K562 (cell line): Measurements from ENCODE around the gene SAPCD1. TPM values are rescaled to one million over a fixed set of nuclear protein-coding genes. Genes with fewer than 3 reads are reported as not detected.

Source experiments
- CEBPZ ChIP-seq: fragments of 150-350 bp; IDR thresholded peaks from 2 replicates; pipeline ENCODE4 v1.6.1; 2014; ENCODE audit warnings: low read depth, mild to moderate bottlenecking, low read length, borderline replicate concordance
- DDX20 ChIP-seq: fragments of 450-650 bp; IDR thresholded peaks from 2 replicates; pipeline ENCODE4 v1.6.1; 2016; ENCODE audit warnings: missing genetic modification characterization, low read depth, mild to moderate bottlenecking, missing compliant biosample characterization, moderate library complexity
- MAFK ChIP-seq: IDR thresholded peaks from 2 replicates; pipeline ENCODE4 v1.6.1; 2011; ENCODE audit warnings: low read length, improper control_type of control experiment
- NFRKB ChIP-seq: fragments of 450-650 bp; IDR thresholded peaks from 2 replicates; pipeline ENCODE4 v1.6.1; 2016; ENCODE audit warnings: low read depth
- PHB ChIP-seq: fragments of 250-450 bp; sonication (Bioruptor Pico); IDR thresholded peaks from 2 replicates; pipeline ENCODE4 v1.5.0; 2021
- PHF21A ChIP-seq: fragments of 450-650 bp; IDR thresholded peaks from 2 replicates; pipeline ENCODE4 v1.6.1; 2017; ENCODE audit warnings: low read depth, borderline replicate concordance
- POLR2AphosphoS5 ChIP-seq: IDR thresholded peaks from 2 replicates; pipeline ENCODE4 v1.6.1; 2011; ENCODE audit warnings: mild to moderate bottlenecking, low read depth, low read length, moderate library complexity; ENCODE audit not compliant: control insufficient read depth, insufficient read depth
- SMAD1 ChIP-seq: fragments of 150-350 bp; IDR thresholded peaks from 2 replicates; pipeline ENCODE4 v1.6.1; 2014; ENCODE audit warnings: low read length, low read depth; ENCODE audit not compliant: partially characterized antibody
- TCF7L2 ChIP-seq: fragments of 150-350 bp; IDR thresholded peaks from 2 replicates; pipeline ENCODE4 v1.6.1; 2016; ENCODE audit warnings: low read depth, mild to moderate bottlenecking, low read length, moderate library complexity
- TRIM24 ChIP-seq, 2 experiments: fragments of 450-650 bp; IDR thresholded peaks; 2 replicates each; pipeline ENCODE4 v1.6.1; 2016
- XRCC3 ChIP-seq: fragments of 450-650 bp; IDR thresholded peaks from 2 replicates; pipeline ENCODE4 v1.6.1; 2017; ENCODE audit warnings: mild to moderate bottlenecking, moderate library complexity
- ZBTB49 ChIP-seq: sonication (generic); formaldehyde crosslinking; IDR thresholded peaks from 2 replicates; pipeline ENCODE4 v1.8.0; 2022; ENCODE audit warnings: missing genetic modification reagents, mild to moderate bottlenecking, borderline replicate concordance
- ZFPM2 ChIP-seq: fragments of 250-450 bp; sonication (Bioruptor Pico); IDR thresholded peaks from 2 replicates; pipeline ENCODE4 v1.5.1; 2022; ENCODE audit warnings: mild to moderate bottlenecking
- ZKSCAN1 ChIP-seq: fragments of 150-350 bp; IDR thresholded peaks from 2 replicates; pipeline ENCODE4 v1.6.1; 2016; ENCODE audit warnings: low read depth, low read length
- ZNF133 ChIP-seq: fragments of 250-450 bp; sonication (Bioruptor Pico); IDR thresholded peaks from 2 replicates; pipeline ENCODE4 v1.4.0; 2020; ENCODE audit warnings: mild to moderate bottlenecking
- ZNF23 ChIP-seq: fragments of 250-450 bp; sonication (Bioruptor Pico); IDR thresholded peaks from 2 replicates; pipeline ENCODE4 v1.4.0; 2020; ENCODE audit warnings: mild to moderate bottlenecking
- ZNF263 ChIP-seq: sonication (generic); formaldehyde crosslinking; IDR thresholded peaks from 2 replicates; pipeline ENCODE4 v1.8.0; 2022; ENCODE audit warnings: mild to moderate bottlenecking, missing genetic modification reagents, borderline replicate concordance
- ZNF699 ChIP-seq: fragments of 250-450 bp; sonication (Bioruptor Pico); IDR thresholded peaks from 2 replicates; pipeline ENCODE4 v1.8.0; 2021; ENCODE audit warnings: mild to moderate bottlenecking, moderate library complexity; ENCODE audit not compliant: insufficient replicate concordance
- ZNF778 ChIP-seq: fragments of 450-650 bp; formaldehyde crosslinking; IDR thresholded peaks from 2 replicates; pipeline ENCODE4 v1.4.0; 2020; ENCODE audit warnings: mild to moderate bottlenecking, moderate library complexity
- polyA plus RNA-seq, 8 experiments: library from polyadenylated mRNA; depleted of rRNA in 4 of 8; stranded (reverse) in 5 of 8; unstranded in 3 of 8; fragments of >200 nt; fragmentation: Nextera tagmentation in 2 of 8; fragmentation: Illumina TruSeq in 1 of 8; extraction: Ambion mirVana in 2 of 8; extraction: Trizol in 1 of 8; gene quantifications; 2 replicates each; pipeline versions ENCODE4 v1.2.1 to v1.2.3, GENCODE V29; 2011 to 2014; ENCODE audit warnings: inconsistent platforms in 1 of 8, missing spikeins in 1 of 8
- total RNA-seq, 7 experiments: library from RNA; depleted of rRNA in 6 of 7; stranded (reverse); fragments of >200 nt in 6 of 7; fragmentation: Illumina TruSeq in 2 of 7; extraction: Trizol in 2 of 7; gene quantifications; 2 replicates each; pipeline versions ENCODE4 v1.2.1 to v1.2.3, GENCODE V29; 2011 to 2021; ENCODE audit warnings: low replicate concordance in 1 of 7
- TF ChIP-seq, protein P1 (sequence below): IDR thresholded peaks from 2 replicates; pipeline ENCODE4 v1.6.1; 2011; ENCODE audit warnings: borderline replicate concordance, low read depth, mild to moderate bottlenecking, moderate library complexity, low read length; ENCODE audit not compliant: insufficient read depth, poor library complexity, severe bottlenecking
- TF ChIP-seq, protein P2 (sequence below): sonication (generic); formaldehyde crosslinking; IDR thresholded peaks from 2 replicates; pipeline ENCODE4 v1.8.0; 2022; ENCODE audit warnings: missing genetic modification reagents, mild to moderate bottlenecking, borderline replicate concordance

Gene SAPCD1
- total and polyA plus RNA-seq, 9 of the 15 experiments (the other 6 are each of a cell fraction or from before 2014, with no cell fraction given) = 2.6 to 30.2 (median 7.4) TPM

DNA sequence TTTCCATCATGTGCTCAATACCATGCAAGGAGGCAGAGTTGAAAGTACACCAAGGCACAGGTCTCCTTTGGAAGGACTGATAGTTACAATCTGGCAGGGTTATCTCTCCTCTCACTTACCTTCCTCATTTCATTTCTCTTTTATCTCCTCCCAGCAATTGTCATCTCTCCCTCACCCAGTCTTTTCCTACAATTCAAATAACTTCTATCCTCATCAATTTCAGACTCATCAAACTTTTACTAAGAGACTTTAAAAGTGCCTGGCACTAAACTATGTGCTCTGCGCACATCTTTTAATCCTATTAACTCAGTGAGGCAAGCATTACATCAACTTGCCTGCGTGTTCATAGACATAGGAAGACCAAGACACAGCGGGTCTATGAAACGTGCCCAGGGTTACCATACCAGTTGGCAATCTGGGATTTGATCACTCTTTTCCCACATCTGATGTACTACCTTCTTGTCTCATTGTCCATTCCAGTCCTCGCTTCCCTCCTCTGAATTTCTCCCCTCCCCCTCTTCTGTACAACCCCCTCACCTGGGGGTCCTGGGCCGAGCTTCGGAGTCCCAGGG lies 31.9 kb downstream of the SAPCD1 start (continued):
- no peak for TF ChIP-seq ZNF778 (CRISPR knock-in tag)
- TF ChIP-seq ZKSCAN1 = no peak
- TF ChIP-seq, protein P1, sequence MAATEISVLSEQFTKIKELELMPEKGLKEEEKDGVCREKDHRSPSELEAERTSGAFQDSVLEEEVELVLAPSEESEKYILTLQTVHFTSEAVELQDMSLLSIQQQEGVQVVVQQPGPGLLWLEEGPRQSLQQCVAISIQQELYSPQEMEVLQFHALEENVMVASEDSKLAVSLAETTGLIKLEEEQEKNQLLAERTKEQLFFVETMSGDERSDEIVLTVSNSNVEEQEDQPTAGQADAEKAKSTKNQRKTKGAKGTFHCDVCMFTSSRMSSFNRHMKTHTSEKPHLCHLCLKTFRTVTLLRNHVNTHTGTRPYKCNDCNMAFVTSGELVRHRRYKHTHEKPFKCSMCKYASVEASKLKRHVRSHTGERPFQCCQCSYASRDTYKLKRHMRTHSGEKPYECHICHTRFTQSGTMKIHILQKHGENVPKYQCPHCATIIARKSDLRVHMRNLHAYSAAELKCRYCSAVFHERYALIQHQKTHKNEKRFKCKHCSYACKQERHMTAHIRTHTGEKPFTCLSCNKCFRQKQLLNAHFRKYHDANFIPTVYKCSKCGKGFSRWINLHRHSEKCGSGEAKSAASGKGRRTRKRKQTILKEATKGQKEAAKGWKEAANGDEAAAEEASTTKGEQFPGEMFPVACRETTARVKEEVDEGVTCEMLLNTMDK = no peak
- no peak for TF ChIP-seq POLR2AphosphoS5
- TF ChIP-seq SMAD1 = no peak
- TF ChIP-seq DDX20 (tag) = no peak
- TF ChIP-seq ZNF23 (CRISPR knock-in tag) = no peak
- no peak for TF ChIP-seq PHF21A
- no peak for TF ChIP-seq PHB (CRISPR knock-in tag)
- TF ChIP-seq, protein P2, sequence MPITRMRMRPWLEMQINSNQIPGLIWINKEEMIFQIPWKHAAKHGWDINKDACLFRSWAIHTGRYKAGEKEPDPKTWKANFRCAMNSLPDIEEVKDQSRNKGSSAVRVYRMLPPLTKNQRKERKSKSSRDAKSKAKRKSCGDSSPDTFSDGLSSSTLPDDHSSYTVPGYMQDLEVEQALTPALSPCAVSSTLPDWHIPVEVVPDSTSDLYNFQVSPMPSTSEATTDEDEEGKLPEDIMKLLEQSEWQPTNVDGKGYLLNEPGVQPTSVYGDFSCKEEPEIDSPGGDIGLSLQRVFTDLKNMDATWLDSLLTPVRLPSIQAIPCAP (CRISPR knock-in tag) = no peak
- TF ChIP-seq TRIM24 (IDR thresholded peaks at IDR 0.05) = no peak
- peak; percentile 34; the same call in 1 of the 2 replicates for TF ChIP-seq ZFPM2 (CRISPR knock-in tag)
- peak; percentile 74 for TF ChIP-seq NFRKB
- TF ChIP-seq ZNF699 (CRISPR knock-in tag) = no peak
- TF ChIP-seq TCF7L2 = no peak
- no peak for TF ChIP-seq MAFK
- no peak for TF ChIP-seq ZBTB49 (CRISPR knock-in tag)
- no peak; the same call in 1 of the 2 replicates for TF ChIP-seq ZNF263 (CRISPR knock-in tag)
- no peak for TF ChIP-seq XRCC3
- TF ChIP-seq ZNF133 (CRISPR knock-in tag) = no peak
- no peak for TF ChIP-seq CEBPZ
